Measurements from ENCODE around the gene MAGI3. TPM values are rescaled to one million over a fixed set of nuclear protein-coding genes. Genes with fewer than 3 reads are reported as not detected.

The MAGI3 gene
- total RNA-seq, 6 experiments from 2014 or later = 8.5 to 14.5 (median 12.3) TPM

DNA sequence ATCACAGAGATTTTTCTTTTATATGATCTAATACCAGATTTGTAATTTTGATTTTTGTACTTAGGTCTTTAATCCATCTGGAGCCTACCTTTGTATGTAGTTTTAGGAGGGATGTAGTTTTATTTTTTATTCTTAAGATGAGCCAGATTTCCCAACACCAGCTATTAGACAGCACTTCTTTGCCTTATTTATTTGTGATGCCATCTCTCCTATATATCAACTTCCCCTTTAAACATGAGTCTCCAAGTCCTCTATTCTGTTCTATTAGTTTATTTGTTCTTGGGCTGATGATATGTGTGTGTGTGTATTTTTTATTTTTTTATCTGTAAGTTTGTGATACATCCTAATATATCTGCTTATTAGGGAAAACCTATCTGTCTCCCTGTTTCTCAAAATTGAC, 274.8 kb downstream of the MAGI3 start:
- DNase-seq (no peak), ATAC-seq (no peak)
- H3K9me3 ChIP-seq = no peaks in the 10 kb centered on the region
- H3K4me1 ChIP-seq = no peaks in the 10 kb centered on the region
- H3K27me3 ChIP-seq = no peaks in the 10 kb centered on the region
- H3K36me3 ChIP-seq = no peaks in the 10 kb centered on the region
- intact Hi-C loops (cut with DNase I) = no loop called here
- no peak overlapping the region for H3K27ac ChIP-seq
- TF ChIP-seq POLR2A (IDR thresholded peaks at IDR 0.05) = no peak
- TF ChIP-seq, protein P1, sequence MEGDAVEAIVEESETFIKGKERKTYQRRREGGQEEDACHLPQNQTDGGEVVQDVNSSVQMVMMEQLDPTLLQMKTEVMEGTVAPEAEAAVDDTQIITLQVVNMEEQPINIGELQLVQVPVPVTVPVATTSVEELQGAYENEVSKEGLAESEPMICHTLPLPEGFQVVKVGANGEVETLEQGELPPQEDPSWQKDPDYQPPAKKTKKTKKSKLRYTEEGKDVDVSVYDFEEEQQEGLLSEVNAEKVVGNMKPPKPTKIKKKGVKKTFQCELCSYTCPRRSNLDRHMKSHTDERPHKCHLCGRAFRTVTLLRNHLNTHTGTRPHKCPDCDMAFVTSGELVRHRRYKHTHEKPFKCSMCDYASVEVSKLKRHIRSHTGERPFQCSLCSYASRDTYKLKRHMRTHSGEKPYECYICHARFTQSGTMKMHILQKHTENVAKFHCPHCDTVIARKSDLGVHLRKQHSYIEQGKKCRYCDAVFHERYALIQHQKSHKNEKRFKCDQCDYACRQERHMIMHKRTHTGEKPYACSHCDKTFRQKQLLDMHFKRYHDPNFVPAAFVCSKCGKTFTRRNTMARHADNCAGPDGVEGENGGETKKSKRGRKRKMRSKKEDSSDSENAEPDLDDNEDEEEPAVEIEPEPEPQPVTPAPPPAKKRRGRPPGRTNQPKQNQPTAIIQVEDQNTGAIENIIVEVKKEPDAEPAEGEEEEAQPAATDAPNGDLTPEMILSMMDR (IDR thresholded peaks at IDR 0.05) = no peak
- no peak overlapping the region for H3K4me3 ChIP-seq

DNA sequence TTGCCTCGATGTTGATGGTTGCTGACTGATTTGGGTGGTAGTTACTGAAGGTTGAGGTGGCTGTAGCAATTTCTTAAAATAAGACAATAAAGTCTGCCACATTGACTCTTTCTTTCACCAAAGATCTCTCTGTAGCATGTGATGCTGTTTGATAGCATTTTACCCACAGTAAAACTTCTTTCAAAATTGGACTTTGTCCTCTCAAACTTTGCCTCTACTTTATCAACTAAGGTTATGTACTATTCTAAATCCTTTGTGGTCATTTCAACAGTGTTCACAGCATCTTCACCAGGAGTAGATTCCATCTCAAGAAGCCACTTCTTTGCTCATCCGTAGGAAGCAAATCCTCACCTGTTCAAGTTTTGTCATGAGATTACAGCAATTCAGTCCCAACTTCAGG, 275.8 kb downstream of the MAGI3 start:
- Histone ChIP-seq H3K4me1 (no peaks in the 10 kb centered on the region), H3K9me3 (no peaks in the 10 kb centered on the region), H3K27me3 (no peaks in the 10 kb centered on the region), H3K4me3 (no peak overlapping the region), H3K36me3 (no peaks in the 10 kb centered on the region), H3K27ac (no peak overlapping the region)
- 88% methylated on average over 2 of the region's 2 CpGs for WGBS (ENCODE audit: insufficient coverage, low coverage, low lambda C conversion rate, missing lambda C conversion rate)
- ATAC-seq = no peak
- intact Hi-C loops (cut with DNase I) = no loop called here
- no peak for DNase-seq
- no peak for TF ChIP-seq POLR2A (IDR thresholded peaks at IDR 0.05)
- TF ChIP-seq, protein P1 (IDR thresholded peaks at IDR 0.05) = no peak

DNA sequence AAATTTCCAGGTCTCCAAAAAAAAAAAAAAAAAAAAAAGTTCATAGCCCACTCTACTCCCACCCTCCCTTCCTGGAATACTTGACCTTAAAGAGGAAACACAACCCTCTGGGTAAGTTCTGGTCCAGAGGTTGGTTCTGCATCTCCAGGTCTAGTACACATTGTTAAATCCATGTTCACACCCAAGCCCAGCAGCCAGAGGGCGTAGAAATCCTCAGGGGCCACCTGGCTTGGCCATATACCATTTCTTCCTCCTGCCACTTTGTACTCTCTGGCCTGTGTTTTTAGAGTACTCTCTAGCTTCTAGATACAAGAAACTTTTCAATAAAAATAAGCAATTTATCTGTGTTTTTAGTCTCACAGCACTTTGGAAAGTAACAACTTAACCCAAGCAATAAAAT, 279.7 kb downstream of the MAGI3 start:
- 83% methylated on average over 1 of the region's 1 CpG for WGBS (ENCODE audit: insufficient coverage, low coverage, low lambda C conversion rate, missing lambda C conversion rate)

DNA sequence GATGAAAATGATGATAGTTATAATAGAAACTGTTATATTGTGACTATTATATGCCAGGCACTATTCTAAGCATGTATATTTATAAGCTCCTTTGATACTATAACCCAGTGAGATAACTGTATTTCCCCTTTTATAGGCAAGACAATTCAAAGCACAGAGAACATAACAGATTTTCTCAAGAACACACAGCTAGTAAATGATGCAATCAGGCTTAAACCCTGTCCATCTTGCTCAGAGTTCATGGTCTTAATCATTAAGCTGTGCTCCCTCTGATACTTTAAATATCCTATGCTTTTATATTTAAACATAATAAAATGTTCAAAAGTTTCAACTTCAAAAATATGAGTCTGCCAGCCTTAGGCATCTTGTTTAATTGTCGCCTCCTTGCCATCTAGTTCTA, 280.3 kb downstream of the MAGI3 start:
- H3K4me1 ChIP-seq = no peaks in the 10 kb centered on the region
- WGBS (ENCODE audit: insufficient coverage, low coverage, low lambda C conversion rate, missing lambda C conversion rate) = 100% methylated on average over 1 of the region's 1 CpG
- H3K4me3 ChIP-seq = no peak overlapping the region
- peaks cover 0 to 25% (median 5%) of the 10 kb centered on the region in 4 donors for H3K36me3 ChIP-seq
- no peaks in the 10 kb centered on the region for H3K27me3 ChIP-seq
- ATAC-seq (no peak), DNase-seq (no peak)
- no peaks in the 10 kb centered on the region for H3K9me3 ChIP-seq
- no peak overlapping the region for H3K27ac ChIP-seq
- intact Hi-C loops (cut with DNase I) = loop anchor here in 1 of 2 donors (10.0 kb wide), 1 partner anchor 526 kb away; no protein-coding TSS in a partner anchor
- TF ChIP-seq, protein P1 (IDR thresholded peaks at IDR 0.05) = no peak

More for the DNA sequence above, 279.7 kb downstream of the MAGI3 start:
- Histone ChIP-seq H3K27ac (no peak overlapping the region), H3K9me3 (no peaks in the 10 kb centered on the region), H3K4me1 (no peaks in the 10 kb centered on the region), H3K36me3 (peaks cover 0 to 25% (median 5%) of the 10 kb centered on the region in 4 donors), H3K27me3 (no peaks in the 10 kb centered on the region), H3K4me3 (no peak overlapping the region)
- no peak for ATAC-seq
- intact Hi-C loops (cut with DNase I) = loop anchor here in 1 of 2 donors (10.0 kb wide), 1 partner anchor 525 kb away; no protein-coding TSS in a partner anchor
- no peak for DNase-seq
- no peak for TF ChIP-seq POLR2A (IDR thresholded peaks at IDR 0.05)

DNA sequence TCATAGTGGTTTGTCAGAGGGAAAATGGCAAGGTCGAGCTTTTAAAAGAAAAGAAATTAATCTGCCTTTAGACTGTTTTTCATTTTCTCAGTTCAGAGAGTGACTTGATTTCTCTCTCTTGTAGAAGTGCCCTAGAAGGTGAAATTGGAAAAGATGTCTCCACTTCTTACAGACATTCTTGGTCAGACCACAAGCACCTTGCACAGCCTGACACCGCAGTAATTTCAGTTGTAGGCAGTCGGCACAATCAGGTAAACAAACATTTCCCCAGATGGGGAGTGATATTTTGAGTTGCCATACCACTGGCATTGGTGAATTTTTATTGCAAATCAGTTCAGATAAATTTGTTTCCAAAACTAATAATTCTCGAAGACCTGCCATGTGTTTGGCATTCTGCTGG, 282.2 kb downstream of the MAGI3 start:
- 87% methylated on average over 4 of the region's 4 CpGs for WGBS (ENCODE audit: insufficient coverage, low coverage, low lambda C conversion rate, missing lambda C conversion rate)
- H3K36me3 ChIP-seq = peaks cover 0 to 25% (median 5%) of the 10 kb centered on the region in 4 donors
- ATAC-seq = no peak
- TF ChIP-seq, protein P1 (IDR thresholded peaks at IDR 0.05) = no peak
- no peak for TF ChIP-seq POLR2A (IDR thresholded peaks at IDR 0.05)
- intact Hi-C loops (cut with DNase I) = loop anchor here in 1 of 2 donors (10.0 kb wide), 1 partner anchor 528 kb away; no protein-coding TSS in a partner anchor
- no peaks in the 10 kb centered on the region for H3K9me3 ChIP-seq
- no peak overlapping the region for H3K27ac ChIP-seq
- no peaks in the 10 kb centered on the region for H3K27me3 ChIP-seq
- no peak overlapping the region for H3K4me3 ChIP-seq
- peaks cover 0 to 6% (median 0%) of the 10 kb centered on the region in 4 donors for H3K4me1 ChIP-seq
- DNase-seq = no peak
